ENCODE results near the gene FOXJ2.
"Not testable (repeated sequence)": the region's sequence is repeated elsewhere in the genome, so short reads cannot be mapped to it uniquely, and the experiment has no call there.

FOXJ2 gene

DNA sequence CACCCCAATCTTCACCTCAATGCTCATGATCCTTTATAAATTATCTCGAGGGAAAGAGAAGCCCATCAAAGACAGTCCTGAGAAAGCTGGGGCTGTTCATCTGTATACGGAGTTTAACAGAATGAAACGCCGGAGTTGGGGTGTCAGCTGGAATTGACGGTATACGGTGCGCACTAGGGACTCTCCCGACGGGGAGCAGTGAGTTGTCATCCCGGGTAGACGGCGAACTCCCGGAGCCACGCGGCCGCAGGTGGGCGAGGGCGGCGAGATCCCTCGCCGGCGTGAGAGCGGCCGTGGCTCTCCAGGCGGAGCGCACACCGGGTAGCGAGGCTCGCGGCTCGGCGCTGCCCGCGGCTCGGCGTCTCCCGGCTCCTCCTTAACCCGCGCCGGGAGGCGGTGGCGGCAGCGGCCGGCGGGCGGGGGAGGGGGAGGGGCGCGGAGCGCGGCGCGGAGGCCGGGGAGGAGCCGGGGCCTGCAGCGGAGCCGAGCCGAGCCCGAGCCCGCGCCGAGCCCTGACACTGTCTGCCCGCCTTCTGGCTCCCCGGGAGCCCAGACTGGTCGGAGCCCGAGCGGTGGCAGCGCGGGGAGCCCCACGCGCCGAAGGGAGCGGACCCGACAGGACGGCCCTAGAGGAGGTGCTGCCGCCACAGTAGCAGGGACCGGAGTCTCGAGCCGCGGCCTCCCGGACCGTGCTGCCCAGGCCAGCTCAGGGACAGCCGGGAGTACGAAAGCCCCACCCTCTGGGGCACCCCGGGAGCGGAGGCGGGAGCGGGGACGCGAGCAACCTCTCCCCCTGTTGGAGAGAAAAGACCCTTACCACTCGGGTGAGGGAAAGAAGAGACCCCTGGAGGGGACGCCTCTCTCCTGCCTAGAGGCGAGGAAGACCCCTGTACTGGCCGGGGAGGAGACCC is at the start of gene FOXJ2:
Gene FOXJ2 (plus strand): TSS at position 475 of the 911 bp plus-strand sequence. CDS start 7,117 bp downstream, outside the sequence.
- DNase-seq = peak; percentile 80

DNA sequence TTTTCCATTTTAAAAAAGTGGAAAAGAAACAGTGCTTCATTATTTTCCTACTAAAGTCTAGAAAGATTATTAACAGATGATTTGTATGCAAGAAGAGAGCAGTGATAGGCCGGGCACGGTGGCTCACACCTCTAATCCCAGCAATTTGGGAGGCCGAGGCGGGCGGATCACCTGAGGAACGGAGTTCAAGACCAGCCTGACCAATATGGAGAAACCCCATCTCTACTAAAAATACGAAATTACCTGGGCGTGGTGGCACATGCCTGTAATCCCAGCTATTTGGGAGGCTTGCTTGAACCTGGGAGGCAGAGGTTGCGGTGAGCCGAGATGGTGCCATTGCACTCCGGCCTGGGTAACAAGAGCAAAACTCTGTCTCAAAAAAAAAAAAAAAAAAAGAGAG is 49.5 kb upstream of the FOXJ2 start:
- DNase-seq = not testable (repeated sequence)

DNA sequence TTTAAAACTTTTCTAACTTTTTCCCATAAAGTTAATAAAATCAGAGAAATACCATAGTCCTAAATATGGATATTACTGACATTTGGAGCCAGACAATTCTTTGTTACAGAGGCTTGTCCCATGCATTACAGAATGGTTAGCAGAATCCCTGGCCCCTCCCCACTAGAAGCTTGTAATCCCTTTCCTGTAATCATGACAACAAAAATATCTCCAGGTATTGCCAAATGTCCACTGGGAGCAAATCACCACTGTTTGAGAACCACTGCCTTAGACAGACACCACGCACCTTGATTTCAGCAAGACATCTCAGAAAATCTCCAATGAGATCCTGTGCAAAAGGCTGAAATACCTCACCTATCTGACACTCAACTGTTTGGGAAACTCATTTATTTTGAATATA is 49.1 kb upstream of the FOXJ2 start:
- DNase-seq = not testable (repeated sequence)

DNA sequence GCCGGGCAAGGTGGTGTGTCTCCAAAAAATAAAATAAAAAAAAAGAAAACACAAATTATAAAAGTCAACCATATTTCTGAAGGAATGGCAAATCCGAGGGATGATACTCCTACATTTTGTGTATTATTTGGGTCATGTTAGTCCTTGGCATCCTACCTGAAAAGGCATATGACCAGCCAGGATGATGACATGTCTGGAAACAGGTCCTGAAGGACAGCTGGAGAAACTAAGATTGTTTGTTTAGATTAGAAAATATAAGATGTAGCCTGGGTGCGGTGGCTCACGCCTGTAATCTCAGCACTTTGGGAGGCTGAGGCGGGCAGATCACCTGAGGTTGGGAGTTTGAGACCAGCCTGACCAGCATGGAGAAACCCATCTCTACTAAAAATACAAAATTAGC is 47.6 kb upstream of the FOXJ2 start:
- DNase-seq = no peak

DNA sequence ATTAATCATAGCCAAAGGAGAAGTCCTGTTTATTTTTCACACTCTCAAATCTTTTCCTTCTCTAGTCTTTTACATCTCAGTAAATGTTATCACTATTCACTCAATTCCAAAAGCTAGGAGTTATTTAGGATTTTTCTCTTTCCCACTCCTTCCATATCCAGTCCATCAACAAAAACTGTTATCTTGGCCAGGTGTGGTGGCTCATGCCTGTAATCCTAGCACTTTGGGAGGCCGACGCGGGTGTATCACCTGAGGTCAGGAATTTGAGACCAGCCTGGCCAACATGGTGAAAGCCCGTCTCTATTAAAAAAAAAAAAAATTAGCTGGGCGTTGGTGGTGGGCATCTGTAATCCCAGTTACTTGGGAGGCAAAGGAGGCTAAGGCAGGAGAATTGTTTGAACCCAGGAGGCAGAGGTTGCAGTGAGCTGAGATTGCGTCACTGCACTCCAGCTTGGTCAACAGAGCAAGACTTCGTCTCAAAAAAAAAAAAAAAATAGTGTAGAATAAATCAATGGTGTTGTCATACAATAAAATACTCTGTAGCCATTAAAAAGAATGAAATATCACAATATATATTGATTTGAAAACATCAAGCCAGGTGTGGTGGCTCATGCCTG is 46.6 kb upstream of the FOXJ2 start:
- DNase-seq = no peak

DNA sequence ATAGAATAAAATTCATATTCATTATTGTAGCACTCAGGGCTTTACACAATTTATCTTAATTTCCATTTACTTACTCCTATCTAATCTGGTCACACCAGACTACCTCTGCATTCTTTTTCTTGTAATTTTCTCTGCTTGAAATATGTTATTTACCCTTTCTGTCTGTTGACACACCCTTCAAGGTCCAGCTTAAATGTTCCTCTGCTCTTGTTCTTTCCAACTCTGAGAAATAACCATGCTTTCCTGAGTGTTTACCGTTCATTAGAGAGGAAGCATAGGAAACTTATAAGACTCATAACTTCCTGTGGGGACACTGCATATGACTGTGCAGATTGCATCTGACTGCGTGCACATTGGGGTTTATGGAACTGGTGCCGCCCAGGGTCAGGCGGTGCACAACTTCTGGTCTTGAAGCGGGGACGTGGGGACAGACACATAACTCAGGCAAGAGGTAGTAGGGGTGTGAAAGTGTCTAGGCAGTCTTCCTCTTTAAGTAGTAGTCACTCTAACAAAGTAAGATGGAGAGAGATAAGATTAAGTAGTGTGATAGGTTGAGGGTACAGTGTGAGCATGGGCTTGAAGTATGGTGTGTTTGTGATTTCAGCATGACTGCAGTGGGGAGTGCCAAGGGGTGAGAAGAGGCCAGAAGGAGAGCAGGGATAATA is 42.6 kb upstream of the FOXJ2 start:
- DNase-seq = peak; percentile 71

DNA sequence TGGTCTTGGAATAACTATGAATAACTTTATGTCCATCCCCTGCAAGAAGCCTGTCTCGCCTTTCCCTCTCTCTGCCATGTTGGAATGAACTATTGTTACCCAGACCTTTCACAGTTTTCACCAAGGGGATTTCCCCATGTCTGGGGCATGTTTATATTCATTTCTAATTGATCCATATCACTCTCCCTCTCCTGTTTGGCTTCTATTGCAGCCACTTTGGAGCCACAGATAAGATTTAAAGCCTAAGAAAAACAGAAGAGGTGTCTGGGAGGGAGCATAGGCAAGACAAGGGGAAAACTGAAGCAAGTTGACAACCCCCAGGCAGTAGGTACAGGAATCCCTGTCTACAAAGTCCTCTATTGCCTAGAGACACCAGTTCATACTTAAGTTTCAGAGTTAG is 41.0 kb upstream of the FOXJ2 start:
- no peak for DNase-seq

DNA sequence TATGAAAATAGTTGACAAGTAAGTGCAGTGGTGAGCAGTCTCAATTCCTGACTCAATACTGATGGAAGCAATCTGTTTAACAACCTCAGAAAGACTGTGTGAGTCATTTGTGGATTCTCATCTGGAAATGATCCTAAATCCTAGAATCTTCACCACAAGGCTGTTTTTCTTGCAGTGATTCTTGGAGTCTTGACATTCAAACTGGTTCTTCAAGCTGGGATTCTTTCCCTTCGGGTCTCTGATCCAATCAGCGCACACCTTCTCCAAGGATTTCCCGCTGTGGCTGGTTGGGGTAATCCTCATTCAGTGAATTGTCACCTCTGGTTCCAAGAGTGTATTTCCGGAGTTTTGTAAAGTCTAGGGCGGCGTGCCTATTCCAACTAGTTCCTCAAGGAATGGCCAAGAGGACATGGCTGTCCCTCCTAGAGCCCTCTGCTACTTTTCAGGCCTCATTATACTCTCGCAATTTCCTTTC is 37.7 kb upstream of the FOXJ2 start:
- DNase-seq = no peak

DNA sequence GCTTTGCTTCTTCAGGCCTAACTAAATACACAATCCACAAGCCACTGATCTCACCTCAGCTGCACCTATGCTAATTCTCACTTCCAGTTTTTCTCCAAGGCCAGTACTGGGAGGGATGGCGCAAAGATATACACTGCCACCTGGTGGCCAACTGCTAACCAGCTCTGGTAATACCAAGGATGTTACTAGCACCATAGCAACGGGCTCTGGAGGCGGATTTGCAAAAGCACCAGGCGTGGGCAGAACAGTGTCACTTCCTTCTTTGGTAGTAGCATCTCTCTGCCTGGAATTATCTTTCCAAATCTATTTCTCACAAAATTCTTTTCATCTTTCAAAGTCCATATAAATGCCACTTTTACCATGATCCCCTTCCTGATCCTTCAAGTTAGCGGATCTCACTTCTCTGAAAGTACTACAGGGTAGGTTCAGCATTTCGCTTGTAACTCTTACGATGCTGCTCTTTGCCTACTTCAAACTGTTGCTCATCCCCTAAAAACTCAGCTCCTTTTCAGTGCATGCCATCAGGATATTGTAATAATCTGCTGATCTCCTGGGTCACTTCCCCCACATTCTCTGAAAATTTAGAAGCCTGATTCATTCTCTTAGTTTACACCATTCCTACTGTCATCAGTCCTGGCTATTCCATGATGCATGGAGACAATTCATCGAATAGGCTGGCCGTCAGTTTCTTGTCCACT is 37.1 kb upstream of the FOXJ2 start:
- DNase-seq = peak; percentile 85

DNA sequence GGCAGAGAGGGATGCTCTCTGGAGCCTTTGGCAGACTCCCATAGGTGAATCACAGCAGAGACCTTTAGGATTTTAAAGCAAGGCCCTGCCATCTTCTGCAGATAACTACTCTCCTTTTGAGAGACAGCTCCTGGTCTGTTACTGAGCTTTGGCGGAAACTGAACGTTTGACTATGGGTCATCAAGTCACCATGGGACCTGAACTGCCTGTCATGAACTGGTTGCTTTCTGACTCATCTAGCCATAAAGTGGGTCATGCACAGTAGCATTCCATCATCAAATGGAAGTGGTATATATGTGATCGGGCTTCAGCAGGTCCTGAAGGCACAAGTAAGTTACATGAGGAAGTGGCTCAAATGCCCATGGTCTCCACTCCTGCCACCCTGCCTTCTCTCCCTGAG is 31.7 kb upstream of the FOXJ2 start:
- DNase-seq = not testable (repeated sequence)

DNA sequence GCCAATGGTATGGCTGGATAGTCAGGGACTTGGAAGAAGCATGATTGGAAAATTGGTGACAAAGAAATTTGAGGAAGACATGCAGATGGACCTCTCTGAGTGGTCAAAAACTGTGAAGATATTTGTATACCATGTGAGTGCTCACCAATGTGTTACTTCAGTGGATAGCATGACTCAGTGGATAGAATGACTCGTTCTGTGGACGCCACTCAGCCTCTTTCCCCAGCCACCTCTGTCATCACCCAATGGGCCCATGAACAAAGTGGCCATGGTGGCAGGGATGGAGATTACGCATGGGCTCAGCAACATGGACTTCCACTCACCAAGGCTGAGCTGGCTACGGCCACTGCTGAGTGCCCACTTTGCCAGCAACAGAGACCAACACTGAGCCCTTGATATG is 31.0 kb upstream of the FOXJ2 start:
- DNase-seq = not testable (repeated sequence)

DNA sequence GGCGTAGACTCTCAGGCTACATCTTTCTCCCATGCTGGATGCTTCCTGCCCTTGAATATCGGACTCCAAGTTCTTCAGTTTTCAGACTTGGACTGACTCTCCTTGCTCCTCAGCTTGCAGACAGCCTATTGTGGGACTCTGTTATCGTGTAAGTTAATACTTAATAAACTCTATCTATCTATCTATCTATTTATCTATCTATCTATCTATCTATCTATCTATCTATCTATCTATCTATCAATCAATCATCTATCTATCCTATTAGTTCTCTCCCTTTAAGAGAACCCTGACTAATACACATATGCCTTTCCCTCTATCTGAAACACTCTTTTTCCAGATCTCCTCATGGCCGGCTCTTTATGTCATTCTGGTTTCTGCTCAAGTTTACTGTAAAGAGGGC is 27.6 kb upstream of the FOXJ2 start:
- not testable (repeated sequence) for DNase-seq

DNA sequence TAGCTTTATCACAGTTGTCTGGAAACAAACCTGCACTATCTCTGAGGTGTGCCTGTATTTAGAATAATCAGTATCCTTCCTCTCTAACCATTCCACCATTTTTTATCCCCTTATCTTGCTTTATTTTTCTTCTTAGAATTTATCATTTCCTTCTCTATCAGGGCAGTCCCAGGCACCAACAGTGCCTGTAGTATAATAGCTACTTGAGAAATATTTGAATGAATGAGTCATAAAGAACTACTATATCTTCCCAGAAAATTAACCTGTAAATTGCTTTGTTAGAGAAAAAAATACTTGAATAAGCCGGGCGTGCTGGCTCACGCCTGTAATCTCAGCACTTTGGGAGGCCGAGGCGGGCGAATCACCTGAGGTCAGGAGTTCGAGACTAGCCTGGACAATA is 21.2 kb upstream of the FOXJ2 start:
- no peak for DNase-seq

DNA sequence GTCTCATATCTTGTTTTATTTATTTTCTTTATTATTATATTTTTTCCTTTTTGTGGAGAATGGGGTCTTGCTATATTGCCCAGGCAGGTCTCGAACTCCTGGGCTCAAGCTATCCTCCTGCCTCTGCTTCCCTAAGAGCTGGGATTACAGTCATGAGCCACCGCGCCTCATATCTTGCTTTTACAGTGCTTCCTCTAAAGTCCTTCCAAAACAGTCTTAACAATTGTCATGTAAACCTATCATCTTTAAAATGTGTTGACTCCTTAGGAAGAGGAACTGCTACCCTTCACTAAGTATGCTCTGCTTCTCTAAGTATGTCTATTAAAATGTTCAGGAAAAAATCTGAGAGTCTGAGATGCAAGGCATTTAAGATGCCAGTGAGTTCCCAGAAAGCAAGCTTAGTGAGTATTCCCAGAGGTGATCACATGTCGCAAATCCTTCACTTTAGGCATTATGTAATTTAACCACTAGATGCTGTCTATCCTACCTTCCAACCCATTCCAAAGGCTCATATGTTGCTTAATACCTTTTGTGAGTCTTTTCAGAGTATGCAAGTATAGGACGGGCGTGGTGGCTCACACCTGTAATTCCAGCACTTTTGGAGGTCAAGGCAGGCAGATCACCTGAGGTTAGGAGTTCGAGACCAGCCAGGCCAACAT is 19.7 kb upstream of the FOXJ2 start:
- no peak for DNase-seq

DNA sequence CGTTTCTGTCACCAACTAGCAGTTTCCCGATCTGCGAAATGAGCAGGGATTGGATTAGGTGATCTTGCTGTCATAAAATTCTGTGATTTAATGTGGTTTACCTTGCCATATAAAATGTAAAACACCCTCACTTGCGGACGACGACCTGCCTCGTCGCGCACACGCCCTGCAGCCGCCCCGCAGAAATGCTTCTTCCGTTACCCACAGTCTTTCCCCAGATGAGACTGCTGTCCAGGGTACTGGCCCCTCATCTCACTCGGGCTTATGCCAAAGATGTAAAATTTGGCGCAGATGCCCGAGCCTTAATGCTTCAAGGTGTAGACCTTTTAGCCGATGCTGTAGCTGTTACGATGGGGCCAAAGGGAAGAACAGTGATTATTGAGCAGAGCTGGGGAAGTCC is 17.7 kb upstream of the FOXJ2 start:
- no peak for DNase-seq

DNA sequence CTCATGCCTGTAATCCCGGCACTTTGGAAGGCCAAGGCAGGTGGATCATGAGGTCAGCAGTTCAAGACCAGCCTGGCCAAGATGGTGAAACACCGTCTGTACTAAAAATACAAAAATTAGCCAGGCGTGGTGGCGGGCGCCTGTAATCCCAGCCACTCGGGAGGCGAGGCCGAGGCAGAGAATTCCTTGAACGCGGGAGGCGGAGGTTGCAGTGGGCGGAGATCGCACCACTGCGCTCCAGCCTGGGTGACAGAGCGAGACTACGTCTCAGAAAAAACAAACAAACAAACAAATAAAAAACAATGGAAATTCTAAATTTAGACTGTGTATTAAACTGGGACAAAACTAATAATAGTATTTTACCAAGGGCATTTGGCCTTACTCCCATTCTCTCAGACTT is 14.3 kb upstream of the FOXJ2 start:
- DNase-seq = not testable (repeated sequence)

DNA sequence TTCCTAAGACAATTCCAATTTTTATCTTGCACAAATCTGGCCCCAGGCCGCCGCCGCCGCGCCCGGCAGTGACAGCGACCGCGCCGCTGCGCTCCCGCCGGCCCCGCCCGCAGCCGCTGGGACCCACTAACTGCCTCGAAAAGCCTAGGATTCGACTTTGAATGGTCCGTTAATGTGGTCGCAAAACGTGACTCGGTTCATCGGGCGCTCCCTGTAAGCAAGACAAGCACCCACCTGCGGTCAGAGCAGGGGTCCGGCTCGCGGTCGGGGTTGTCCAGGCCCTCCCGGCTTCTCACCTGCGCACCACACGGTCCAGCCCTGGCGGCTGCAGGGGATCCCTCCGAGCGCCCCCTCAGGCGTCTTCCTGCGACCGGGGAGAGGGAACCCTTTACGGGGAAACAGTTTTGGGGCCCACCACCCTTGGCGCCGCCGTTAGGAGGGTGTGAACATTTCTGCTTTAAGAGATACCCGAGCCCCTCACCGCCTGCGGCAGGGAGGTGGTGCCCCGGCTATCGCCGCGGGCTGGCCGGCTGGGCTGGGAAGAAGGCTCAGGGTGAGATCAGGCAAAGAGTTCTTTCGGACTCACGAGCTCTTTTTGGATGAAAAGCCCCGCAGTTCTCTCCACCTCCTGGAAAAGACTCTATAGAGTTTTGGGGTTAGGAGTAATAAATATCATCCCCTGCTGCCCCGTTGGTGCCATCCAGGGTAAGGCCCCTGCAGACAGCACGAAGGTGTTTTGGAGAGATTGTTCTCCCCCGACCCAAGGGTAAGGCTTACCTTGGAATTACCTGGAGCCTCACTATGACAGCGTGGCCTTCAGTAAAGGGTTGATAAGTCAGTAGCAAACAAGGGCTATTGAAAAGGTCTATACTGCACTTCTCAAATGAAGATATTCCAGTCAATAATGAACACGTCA is 13.6 kb upstream of the FOXJ2 start:
- no peak for DNase-seq

DNA sequence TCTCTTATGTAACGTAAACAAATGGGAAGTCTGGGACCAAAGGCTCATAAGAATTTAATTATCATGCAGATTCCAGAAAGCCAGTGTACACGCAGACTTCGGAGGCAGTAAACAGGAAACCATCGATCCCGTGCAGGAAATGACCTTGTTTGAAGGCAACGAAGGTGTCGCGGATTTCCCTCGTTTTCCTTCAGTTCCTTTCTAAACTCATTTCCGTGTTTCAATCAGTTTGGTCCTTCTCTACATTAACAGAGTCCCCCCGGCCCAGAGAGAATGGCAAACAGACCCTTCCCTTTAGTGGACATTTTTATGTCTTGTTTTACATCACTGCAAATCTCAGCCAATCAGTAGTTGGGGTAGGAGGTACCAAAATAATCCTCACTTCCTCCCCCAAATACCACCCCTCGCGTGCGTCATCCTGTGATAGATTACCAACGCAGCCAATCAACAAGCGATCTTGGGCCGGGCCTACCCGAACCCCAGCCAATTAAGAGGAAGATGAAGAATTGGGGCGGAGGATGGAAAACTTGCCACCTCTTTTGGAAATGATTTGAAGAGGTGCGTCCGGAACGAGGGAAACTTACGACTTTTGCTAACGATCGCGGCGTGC is 6.1 kb upstream of the FOXJ2 start:
- peak; percentile 94 for DNase-seq

DNA sequence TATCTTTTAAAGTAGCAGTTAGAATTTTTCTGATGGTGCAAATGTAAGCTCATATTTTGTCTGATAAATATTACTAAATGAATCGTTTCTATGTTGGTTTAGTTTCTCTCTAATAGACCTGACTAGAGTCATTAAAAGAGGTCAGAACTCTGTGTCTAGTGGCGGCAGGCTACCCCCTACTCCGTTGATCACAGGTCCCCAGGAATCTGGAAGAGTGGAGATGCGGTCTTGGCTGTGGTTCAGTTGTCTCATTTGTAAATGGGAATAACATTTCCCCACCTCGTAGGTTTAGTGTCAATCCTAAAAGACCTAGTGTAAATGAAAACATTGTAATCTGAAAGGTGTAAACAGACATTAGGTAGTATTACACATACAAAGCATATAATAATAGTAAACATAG is 4.7 kb upstream of the FOXJ2 start:
- no peak for DNase-seq

DNA sequence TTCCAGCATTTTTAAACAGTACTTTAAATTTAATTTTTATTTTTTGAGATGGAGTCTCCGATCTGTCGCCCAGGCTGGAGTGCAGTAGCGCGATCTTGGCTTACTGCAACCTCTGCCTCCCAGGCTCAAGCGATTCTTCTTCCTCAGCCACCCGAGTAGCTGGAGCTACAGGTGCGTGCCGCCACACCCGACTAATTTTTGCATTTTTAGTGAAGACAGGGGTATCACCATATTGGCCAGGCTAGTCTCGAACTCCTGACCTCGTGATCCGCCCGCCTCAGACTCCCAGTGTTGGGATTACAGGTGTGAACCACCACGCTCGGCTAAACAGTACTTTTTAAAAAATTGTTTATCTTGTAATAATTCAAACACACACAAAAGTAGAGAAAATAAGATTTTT is 4.2 kb upstream of the FOXJ2 start:
- DNase-seq = no peak

DNA sequence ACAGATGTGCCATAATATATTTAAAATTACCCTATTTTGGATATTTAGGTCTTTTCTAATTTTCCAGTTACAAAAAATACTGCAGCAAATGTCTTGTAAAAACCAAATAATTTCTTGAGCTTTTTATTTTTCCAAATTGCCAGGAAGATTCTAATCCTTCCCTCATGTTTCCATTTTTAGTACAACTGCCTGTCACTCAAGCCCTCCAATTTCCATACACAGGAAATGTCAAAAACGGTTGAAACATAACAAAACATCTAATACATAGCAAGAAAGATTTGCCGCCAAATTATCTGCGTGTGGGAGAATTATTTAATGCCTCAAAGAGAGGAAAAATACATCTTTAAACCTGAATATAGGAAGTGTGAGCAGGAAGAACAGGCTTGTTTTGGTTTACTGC is 2.3 kb upstream of the FOXJ2 start:
- DNase-seq = no peak
